Activated naive CD8-positive, alpha-beta T cell treated with anti-CD3 and anti-CD28 coated beads for 36 hours (primary cell): ENCODE measurements around the gene OTOF. TPM values are rescaled to one million over a fixed set of nuclear protein-coding genes. Genes with fewer than 3 reads are reported as not detected.

Experiments used
- DNase-seq: peaks from one replicate; pipeline ENCODE4 v3.0.0; 2021
- H3K27ac Mint-ChIP-seq: one replicate; pipeline ENCODE4 v1.8.0; 2022; ENCODE audit warnings: mild to moderate bottlenecking, moderate library complexity, mixed read lengths
- H3K27me3 Mint-ChIP-seq: one replicate; pipeline ENCODE4 v1.8.0; 2022; ENCODE audit warnings: mild to moderate bottlenecking, mixed read lengths
- H3K36me3 Mint-ChIP-seq: one replicate; pipeline ENCODE4 v1.8.0; 2021; ENCODE audit warnings: mild to moderate bottlenecking, mixed read lengths
- H3K4me1 Mint-ChIP-seq: one replicate; pipeline ENCODE4 v1.8.0; 2021; ENCODE audit warnings: mixed read lengths
- H3K4me3 Mint-ChIP-seq: one replicate; pipeline ENCODE4 v1.8.0; 2022; ENCODE audit warnings: mild to moderate bottlenecking, moderate library complexity, mixed read lengths
- H3K9me3 Mint-ChIP-seq: one replicate; pipeline ENCODE4 v1.8.0; 2022; ENCODE audit warnings: mixed read lengths
- total RNA-seq, 2 experiments: library from RNA; stranded (reverse); gene quantifications; one replicate each; pipeline ENCODE4 v1.2.3, GENCODE V29; 2021

The OTOF gene
- total RNA-seq, 2 experiments from 2014 or later, result 0.74 to 1.1 TPM

DNA sequence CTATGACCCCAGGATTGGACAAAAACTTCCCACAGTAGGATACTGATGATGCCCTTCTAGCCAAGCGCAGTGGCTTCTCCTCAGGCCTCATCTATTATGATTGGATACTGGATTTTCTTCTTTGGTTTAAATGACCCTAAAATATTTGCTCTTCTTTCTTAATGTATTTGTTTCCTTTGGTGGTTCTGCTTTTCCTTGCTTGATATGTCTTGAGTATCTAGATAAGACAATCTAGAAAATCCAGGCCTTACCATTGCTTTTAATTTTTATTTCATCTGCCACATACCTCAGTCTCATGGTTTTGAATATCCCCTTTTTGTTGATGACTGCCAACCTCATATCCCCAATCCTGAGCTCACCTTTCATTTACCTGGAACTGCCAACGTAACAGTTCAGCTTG, 35.6 kb downstream of the OTOF start:
- H3K9me3 Mint-ChIP-seq, result no peaks in the 10 kb centered on the region
- DNase-seq, result no peak
- H3K4me1 Mint-ChIP-seq, result no peaks in the 10 kb centered on the region
- no peaks in the 10 kb centered on the region for H3K36me3 Mint-ChIP-seq
- H3K4me3 Mint-ChIP-seq, result no peak overlapping the region
- no peak overlapping the region for H3K27ac Mint-ChIP-seq
- H3K27me3 Mint-ChIP-seq, result no peaks in the 10 kb centered on the region

DNA sequence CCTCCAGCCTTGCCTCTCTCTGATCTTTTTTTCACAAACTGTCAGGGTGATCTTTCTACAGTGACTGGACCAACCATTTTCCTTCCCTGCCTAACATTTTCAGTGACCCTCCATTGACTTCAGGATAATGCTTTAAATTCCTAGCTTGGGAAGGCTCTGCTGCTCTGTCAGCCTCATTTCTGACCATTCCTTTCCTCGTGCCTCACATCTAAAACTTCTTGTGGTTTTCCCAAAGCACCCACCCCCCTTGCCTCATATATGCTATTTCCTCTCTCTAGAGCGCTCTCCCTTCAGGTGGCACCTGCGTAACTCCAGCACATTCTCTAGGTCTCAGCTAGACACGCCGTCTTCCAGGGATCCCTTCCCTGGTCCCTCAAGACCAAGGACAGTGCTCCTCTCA, 39.0 kb downstream of the OTOF start:
- H3K9me3 Mint-ChIP-seq, result no peaks in the 10 kb centered on the region
- no peaks in the 10 kb centered on the region for H3K36me3 Mint-ChIP-seq
- no peaks in the 10 kb centered on the region for H3K27me3 Mint-ChIP-seq
- no peak for DNase-seq
- H3K4me3 Mint-ChIP-seq, result no peak overlapping the region
- no peaks in the 10 kb centered on the region for H3K4me1 Mint-ChIP-seq
- no peak overlapping the region for H3K27ac Mint-ChIP-seq

DNA sequence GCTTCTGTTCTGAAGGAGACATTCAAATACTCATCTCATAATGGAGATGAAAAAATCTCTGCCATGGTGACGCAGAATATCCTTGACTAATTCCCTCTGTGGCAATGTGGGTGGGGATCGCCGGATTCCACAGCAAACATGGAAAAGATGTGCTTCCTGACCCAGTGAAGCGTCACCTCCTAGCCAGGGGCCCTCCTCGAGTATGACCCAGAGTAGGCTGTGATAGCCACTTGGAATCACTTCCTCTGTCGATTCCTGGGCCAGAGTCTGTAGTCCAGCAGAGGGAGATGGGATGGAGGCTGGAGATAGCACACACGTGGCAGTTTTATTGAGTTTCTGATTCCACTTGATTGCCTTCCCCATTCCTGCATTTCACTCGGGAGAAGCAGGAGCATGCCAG, 39.4 kb downstream of the OTOF start:
- no peak overlapping the region for H3K4me3 Mint-ChIP-seq
- DNase-seq, result no peak
- H3K36me3 Mint-ChIP-seq, result no peaks in the 10 kb centered on the region
- no peaks in the 10 kb centered on the region for H3K27me3 Mint-ChIP-seq
- no peaks in the 10 kb centered on the region for H3K4me1 Mint-ChIP-seq
- H3K27ac Mint-ChIP-seq, result no peak overlapping the region
- no peaks in the 10 kb centered on the region for H3K9me3 Mint-ChIP-seq

DNA sequence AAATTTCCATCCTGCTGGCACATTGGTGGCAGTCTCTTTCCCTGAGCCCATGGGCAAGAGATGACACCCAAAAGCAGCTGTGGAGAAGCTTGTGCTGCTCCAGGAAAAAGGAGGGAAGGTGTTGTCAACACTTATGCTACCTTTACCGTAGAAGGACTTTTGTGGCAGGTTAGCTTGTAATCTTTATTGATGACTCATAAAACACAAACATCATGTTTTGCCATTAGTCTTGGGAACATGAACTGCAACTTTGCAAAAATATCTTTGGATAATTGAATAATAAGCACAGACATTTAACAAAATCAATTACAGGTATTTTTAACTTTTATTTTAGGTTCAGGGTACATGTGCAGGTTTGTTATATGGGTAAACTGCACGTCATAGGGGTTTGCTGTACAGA, 42.8 kb downstream of the OTOF start:
- peaks cover 4% of the 10 kb centered on the region for H3K27me3 Mint-ChIP-seq
- no peaks in the 10 kb centered on the region for H3K4me1 Mint-ChIP-seq

DNA sequence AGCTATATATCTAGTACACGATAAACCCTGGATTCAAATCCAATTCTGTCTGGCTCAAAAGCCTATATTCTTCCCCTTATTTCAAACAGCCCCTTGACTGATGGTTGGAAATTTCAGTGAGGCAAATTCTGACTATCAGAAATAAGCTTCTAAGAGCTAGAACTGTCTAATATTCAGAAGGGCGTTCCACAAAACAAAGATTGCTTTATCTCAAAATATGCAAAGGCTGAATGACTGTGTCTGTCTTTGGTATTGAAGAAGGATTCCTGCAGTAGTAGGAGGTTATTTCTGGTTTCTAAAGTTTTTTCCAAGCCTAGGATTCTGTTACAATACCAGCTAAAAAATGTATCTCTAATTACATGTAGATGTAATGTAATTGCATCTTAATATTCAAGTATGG, 45.1 kb downstream of the OTOF start:
- Mint-ChIP-seq H3K4me1 (no peaks in the 10 kb centered on the region), H3K9me3 (no peaks in the 10 kb centered on the region), H3K27ac (no peak overlapping the region), H3K27me3 (peaks cover 4% of the 10 kb centered on the region), H3K4me3 (no peak overlapping the region), H3K36me3 (no peaks in the 10 kb centered on the region)
- DNase-seq, result no peak

More for the DNA sequence above, 42.8 kb downstream of the OTOF start:
- Mint-ChIP-seq H3K9me3 (no peaks in the 10 kb centered on the region), H3K4me3 (no peak overlapping the region), H3K27ac (no peak overlapping the region), H3K36me3 (no peaks in the 10 kb centered on the region)
- DNase-seq, result no peak

DNA sequence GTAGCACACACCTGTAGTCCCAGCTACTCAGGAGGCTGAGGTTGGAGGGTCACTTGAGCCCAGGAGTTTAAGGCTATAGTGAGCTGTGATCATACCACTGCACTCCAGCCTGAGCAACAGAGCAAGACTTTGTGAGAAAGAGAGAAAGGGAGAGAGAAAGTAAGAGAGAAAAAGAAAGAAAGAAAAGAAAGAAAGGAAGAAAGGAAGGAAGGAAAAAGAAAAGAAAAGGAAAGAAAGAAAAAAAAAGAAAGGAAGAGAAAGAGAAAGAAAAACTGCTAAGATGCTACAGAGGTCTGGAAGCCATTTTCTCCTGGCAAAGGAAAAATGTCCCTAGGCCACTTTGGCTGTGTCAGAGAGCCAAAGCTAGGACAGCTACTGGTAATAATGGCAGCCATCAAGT, 45.6 kb downstream of the OTOF start:
- Mint-ChIP-seq H3K36me3 (no peaks in the 10 kb centered on the region), H3K4me1 (no peaks in the 10 kb centered on the region), H3K9me3 (no peaks in the 10 kb centered on the region), H3K4me3 (no peak overlapping the region), H3K27ac (no peak overlapping the region), H3K27me3 (peaks cover 4% of the 10 kb centered on the region)
- DNase-seq, result no peak

DNA sequence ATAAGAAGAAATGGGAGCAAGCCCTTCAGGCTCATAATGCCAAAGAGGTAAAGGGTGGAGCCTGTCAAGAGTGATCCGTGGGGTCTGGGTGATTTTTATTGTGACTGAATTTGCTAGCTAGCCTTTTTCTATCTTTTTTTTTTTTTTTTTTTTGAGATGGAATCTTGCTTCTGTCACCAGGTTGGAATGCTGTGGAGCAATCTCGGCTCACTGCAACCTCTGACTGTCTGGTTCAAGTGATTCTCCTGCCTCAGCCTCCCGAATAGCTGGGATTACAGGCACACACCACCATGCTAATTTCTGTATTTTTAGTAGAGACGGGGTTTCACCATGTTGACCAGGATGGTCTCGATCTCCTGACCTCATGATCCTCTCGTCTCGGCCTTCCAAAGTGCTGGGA, 47.1 kb downstream of the OTOF start:
- Mint-ChIP-seq H3K9me3 (no peaks in the 10 kb centered on the region), H3K27me3 (peaks cover 4% of the 10 kb centered on the region), H3K27ac (no peak overlapping the region), H3K4me1 (no peaks in the 10 kb centered on the region), H3K36me3 (no peaks in the 10 kb centered on the region), H3K4me3 (no peak overlapping the region)
- no peak for DNase-seq

DNA sequence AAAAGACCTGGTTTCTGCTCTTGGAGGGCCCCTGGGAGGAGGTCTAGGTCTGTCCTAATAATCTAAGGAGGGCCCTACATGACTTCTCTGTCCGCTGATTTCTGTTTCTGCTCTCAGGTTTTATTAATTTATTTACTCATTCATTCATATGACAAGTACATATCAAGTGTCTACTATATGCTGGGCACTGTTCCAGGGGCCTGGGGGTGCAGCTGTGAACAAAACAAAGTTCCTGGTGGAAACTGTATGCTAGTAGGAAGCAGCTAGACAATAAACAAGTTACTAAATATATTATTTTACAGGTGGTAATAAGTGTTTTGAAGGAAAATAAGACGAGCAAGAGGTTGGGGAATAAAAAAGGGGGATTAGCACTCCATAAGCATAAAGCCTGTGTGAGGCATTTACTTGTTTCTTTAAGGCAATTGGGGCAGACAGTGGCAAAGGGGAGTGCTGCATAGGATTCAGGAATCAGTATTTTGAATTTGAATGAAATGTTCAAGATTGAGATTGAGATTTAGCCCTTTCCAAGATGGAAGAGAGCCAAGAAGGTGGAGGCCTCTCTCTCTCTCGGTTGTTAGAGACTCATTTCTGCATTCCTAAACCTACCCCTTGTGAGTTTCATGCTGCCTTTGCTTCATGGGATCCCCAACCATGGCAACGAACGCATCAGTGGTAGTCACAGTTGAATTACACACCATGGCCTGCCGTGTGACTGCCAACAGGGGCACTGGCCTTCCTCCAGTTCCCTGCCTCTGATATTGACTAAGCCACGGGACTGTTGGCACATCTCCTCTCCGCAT, 47.9 kb downstream of the OTOF start:
- no peak overlapping the region for H3K4me3 Mint-ChIP-seq
- H3K27me3 Mint-ChIP-seq, result peaks cover 4% of the 10 kb centered on the region
- H3K4me1 Mint-ChIP-seq, result no peaks in the 10 kb centered on the region
- DNase-seq, result no peak
- no peaks in the 10 kb centered on the region for H3K9me3 Mint-ChIP-seq
- no peaks in the 10 kb centered on the region for H3K36me3 Mint-ChIP-seq
- no peak overlapping the region for H3K27ac Mint-ChIP-seq

DNA sequence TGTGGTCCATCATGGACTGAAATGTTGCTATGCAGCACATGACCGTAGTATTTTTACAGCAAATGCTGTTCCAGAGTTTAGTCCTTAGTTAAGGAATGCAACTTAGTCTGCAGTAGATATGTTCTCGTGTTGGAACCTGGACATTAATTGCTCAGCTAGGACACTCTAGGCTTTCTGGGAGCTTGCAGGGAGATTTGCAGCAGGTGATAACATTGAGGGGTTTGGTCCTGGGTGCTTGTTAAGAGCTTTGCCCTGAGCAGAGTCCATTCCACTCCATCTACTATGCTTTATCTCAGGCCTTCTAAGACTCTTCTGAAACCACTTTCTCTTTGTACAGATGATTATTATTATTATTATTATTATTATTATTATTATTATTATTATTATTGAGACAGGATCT, 49.1 kb downstream of the OTOF start:
- no peaks in the 10 kb centered on the region for H3K9me3 Mint-ChIP-seq
- H3K36me3 Mint-ChIP-seq, result no peaks in the 10 kb centered on the region
- no peak for DNase-seq
- H3K4me1 Mint-ChIP-seq, result no peaks in the 10 kb centered on the region
- no peak overlapping the region for H3K27ac Mint-ChIP-seq
- H3K27me3 Mint-ChIP-seq, result peaks cover 4% of the 10 kb centered on the region
- no peak overlapping the region for H3K4me3 Mint-ChIP-seq

DNA sequence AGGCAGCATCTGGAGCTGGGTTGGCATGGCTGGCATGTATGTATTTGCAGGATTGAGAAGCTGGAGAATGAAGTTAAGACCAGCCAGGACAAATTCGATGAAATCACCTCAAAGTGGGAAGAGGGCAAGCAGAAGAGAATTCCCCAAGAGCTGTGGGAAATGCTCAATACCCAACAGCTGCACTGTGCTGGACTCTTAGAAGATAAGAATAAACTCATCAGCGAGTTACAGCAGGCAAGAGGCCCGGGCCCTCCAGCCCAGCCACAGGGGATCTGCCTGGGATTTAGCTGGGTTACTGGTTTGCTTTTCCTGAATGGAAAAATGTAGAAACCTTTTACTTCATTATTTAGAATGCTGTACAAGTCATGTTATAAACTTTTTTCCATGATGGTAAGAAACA, 53.7 kb downstream of the OTOF start:
- no peak for DNase-seq
- no peaks in the 10 kb centered on the region for H3K4me1 Mint-ChIP-seq
- no peaks in the 10 kb centered on the region for H3K9me3 Mint-ChIP-seq
- H3K27ac Mint-ChIP-seq, result no peak overlapping the region
- H3K36me3 Mint-ChIP-seq, result no peaks in the 10 kb centered on the region
- H3K4me3 Mint-ChIP-seq, result no peak overlapping the region
- H3K27me3 Mint-ChIP-seq, result no peaks in the 10 kb centered on the region

DNA sequence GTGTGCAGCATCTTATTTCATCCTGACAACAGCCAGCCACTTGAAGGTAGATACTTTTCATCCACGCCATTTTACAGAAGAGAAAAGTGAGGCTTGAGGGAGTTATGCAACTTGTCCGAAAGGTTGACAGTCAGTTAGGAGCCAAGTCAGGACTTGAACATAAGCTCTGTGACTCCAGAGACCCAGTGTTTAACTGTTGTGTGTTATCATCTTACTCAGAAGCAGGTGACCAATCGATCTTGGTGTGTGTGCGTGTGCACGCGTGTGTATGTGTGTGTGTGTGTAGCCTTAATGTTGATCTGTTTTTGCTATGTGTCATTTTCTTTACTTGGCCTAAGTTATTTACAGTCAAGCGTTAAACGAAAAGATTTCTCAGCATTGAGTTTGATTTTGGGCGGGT, 54.2 kb downstream of the OTOF start:
- H3K4me3 Mint-ChIP-seq, result no peak overlapping the region
- no peak for DNase-seq
- H3K36me3 Mint-ChIP-seq, result no peaks in the 10 kb centered on the region
- H3K27me3 Mint-ChIP-seq, result no peaks in the 10 kb centered on the region
- no peaks in the 10 kb centered on the region for H3K9me3 Mint-ChIP-seq
- H3K4me1 Mint-ChIP-seq, result no peaks in the 10 kb centered on the region
- no peak overlapping the region for H3K27ac Mint-ChIP-seq

DNA sequence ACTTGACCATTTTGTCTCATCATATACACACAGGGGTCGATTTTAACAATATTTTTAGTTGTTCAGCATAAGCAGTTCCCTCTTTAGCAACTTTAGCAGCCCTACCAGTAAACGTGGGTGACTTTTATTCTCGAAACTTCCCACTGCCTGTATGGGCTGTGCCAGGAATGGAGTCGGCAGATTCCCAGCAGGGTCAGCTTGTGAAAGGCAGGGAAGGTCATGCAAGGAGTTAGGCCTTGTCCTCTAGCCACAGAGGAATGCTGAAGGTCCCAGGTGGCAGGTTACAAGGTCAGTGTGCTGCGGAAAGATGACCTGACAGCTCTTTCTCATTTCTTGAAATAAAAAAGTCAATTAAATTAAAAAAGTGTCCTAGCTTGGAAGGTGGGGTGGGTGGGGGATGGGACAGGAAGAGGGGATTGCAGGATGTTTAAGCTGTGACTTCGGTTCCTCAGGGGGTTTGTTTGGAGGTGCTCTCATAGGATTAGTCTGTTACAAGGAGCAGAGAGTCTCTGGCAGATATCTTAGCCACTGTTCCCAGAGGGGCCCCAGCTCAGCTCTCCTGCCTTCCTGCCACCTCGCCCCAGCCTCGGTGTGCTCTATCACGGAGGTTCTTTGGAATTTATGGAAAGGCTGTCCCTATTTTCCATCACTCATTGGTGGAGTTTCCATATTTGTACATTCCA, 54.8 kb downstream of the OTOF start:
- Mint-ChIP-seq H3K4me1 (no peaks in the 10 kb centered on the region), H3K27ac (no peak overlapping the region), H3K4me3 (no peak overlapping the region), H3K36me3 (no peaks in the 10 kb centered on the region), H3K9me3 (no peaks in the 10 kb centered on the region), H3K27me3 (peaks cover 2% of the 10 kb centered on the region)
- no peak for DNase-seq

DNA sequence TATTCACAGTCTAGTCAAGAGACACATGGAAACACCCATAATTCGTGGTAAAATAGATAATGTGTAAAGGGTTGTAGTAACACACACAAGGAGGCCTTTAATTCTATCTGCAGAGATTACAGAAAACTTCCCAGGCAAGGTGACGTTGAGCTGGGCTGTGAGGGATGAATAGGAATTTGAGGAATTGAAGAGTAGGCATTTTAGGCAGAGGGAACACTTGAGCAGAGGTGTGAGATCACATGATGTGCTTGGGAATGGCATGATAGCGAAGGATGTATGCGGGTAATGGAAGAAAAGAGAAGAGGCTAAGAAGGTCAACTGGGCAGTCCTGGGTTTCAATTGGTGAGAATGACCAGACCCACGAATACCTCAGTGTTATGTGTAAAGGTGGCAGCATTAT, 56.0 kb downstream of the OTOF start:
- Mint-ChIP-seq H3K4me1 (no peaks in the 10 kb centered on the region), H3K4me3 (no peak overlapping the region), H3K36me3 (no peaks in the 10 kb centered on the region)

DNA sequence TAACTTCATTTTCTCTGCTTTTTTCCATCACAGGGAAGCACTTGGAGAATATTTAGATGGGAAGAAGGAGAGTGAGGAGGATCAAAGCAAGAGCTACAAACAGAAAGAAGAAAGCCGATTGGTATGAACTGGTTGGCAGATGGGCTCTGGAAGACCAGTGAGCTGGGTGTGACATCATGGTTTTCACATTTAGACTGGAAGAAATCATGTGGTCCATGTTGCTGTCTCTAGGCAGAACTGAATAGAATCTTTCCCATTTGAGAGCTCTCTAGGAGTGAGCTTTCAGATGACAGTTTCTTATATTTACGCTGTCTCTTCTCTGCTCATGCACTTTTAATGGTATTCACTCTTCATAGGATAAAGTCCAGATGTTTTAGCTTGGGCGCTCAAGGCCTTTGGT, 63.6 kb downstream of the OTOF start:
- DNase-seq, result no peak
- no peaks in the 10 kb centered on the region for H3K9me3 Mint-ChIP-seq
- peaks cover 3% of the 10 kb centered on the region for H3K4me1 Mint-ChIP-seq
- no peak overlapping the region for H3K27ac Mint-ChIP-seq
- H3K27me3 Mint-ChIP-seq, result peaks cover 20% of the 10 kb centered on the region
- H3K4me3 Mint-ChIP-seq, result no peak overlapping the region
- no peaks in the 10 kb centered on the region for H3K36me3 Mint-ChIP-seq

More for the DNA sequence above, 56.0 kb downstream of the OTOF start:
- peaks cover 5% of the 10 kb centered on the region for H3K27me3 Mint-ChIP-seq
- no peaks in the 10 kb centered on the region for H3K9me3 Mint-ChIP-seq
- no peak for DNase-seq
- no peak overlapping the region for H3K27ac Mint-ChIP-seq

DNA sequence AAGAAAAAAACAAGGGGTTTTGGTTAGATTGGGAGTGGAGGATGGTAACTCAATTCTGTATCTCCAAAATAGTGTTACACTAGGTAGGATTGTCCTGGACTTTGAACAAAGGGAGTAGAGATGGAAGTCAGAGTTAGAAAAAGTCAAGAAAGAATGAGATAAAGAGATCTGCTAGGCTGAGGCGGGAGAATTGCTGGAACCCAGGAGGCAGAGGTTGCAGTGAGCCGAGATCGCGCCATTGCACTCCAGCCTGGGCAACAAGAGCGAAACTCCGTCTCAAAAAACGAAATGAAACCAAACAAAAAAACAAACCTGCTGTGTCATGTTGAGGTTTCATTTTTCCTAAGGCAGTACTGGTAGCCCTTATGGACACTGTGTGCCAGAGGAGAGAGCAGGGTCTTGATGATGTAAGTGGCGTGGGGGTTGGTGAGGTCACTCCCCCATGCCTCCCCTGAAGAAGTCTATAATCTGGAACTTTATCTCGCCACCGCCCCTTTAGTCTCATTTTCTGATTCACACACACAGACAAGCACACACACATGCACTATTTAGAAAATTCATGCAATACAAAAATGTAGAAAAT, 65.7 kb downstream of the OTOF start:
- Mint-ChIP-seq H3K27me3 (peaks cover 25% of the 10 kb centered on the region), H3K27ac (no peak overlapping the region), H3K9me3 (no peaks in the 10 kb centered on the region), H3K36me3 (no peaks in the 10 kb centered on the region), H3K4me3 (peak overlapping the region; percentile 44), H3K4me1 (peaks cover 3% of the 10 kb centered on the region)
- DNase-seq, result peak; percentile 15

DNA sequence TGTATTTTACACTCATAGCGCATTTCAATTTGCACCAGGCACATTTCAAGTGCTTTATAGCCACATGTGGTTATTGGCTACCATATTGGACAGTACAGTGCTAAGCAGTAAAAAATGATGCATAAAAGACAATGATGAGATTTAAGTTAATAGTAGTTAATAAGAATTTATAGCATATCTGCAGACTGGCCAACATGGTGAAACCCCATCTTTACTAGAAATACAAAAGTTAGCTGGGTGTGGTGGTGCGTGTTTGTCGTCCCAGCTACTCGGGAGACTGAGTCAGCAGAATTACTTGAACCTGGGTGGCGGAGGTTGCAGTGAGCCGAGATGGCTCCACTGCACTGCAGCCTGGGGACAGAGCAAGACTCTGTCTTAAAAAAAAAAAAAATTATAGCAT, 66.5 kb downstream of the OTOF start:
- H3K4me1 Mint-ChIP-seq, result peaks cover 3% of the 10 kb centered on the region
- H3K36me3 Mint-ChIP-seq, result no peaks in the 10 kb centered on the region
- DNase-seq, result no peak
- no peak overlapping the region for H3K4me3 Mint-ChIP-seq
- H3K27me3 Mint-ChIP-seq, result peaks cover 25% of the 10 kb centered on the region
- no peak overlapping the region for H3K27ac Mint-ChIP-seq
- H3K9me3 Mint-ChIP-seq, result no peaks in the 10 kb centered on the region
